Activated CD8-positive, alpha-beta memory T cell treated with anti-CD3 and anti-CD28 coated beads, Interleukin-2, amount 50 U/mL, for 1 hour (primary cell): ENCODE results near the gene LRRN4CL.
"Not testable (repeated sequence)": the region's sequence is repeated elsewhere in the genome, so short reads cannot be mapped to it uniquely, and the experiment has no call there.

Experiments
- DNase-seq: peaks from one replicate; pipeline ENCODE4 v3.0.0-alpha.2; 2020; ENCODE audit errors: extremely low read depth

The LRRN4CL gene

DNA sequence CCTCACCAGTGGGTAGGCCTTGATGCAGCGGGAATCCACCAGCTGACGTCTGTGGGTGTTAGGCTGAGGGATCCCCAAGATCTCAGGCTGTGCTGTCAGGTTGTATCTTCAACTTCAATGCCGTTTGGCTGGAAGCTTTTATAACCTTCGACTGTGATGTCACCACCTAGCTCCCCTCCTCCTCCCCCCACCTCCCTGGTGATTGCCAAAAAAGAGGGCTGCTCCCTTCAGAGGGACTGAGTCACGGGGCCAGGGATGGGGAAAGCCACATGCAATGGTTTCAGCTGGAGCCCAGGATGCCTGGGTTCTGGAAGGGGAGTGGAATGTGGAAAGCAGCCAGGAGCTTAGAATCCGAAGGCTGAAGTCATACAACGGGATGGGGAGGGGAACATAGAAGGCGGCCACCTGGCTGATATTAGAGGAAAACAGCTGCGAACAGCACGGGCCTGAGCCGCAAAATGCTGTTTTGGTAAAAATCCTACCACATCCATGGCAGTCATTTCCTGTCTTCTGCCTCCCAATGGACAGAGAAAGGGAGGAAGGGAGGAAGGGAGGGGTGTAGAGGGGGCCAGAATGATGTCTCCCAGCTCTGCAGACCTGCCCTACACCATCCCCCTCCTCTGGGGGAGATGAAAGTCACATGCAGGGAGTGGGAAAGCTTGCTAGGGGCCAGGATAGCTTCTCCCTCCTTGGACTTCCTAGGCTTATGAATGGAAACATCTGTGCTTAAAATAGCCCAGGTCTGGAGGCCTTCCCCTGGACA lies at the start of gene LRRN4CL:
Gene LRRN4CL, minus strand, starts transcription at position 110 of the 763 bp plus-strand sequence. CDS start 1,022 bp downstream, outside the sequence.
- DNase-seq = no peak

DNA sequence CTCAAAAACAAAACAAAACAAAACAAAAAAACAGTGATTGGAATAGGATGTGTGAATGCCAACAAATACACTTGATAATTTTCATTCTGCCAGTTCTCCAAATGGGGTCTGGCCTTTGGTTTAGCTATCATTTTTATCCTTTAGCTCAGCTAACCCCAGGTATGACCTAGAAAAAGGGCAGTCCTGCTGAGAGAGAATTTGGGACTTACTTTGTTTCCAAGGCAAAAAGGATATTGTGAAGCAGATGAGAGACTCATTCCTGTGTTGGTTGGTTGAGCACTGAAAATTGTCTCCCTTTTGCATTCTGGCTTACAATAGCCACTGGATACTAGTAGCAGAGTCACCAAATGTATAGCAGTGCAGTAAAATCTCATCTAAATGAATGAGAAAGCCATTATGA lies 47.9 kb upstream of the LRRN4CL start:
- no peak for DNase-seq

DNA sequence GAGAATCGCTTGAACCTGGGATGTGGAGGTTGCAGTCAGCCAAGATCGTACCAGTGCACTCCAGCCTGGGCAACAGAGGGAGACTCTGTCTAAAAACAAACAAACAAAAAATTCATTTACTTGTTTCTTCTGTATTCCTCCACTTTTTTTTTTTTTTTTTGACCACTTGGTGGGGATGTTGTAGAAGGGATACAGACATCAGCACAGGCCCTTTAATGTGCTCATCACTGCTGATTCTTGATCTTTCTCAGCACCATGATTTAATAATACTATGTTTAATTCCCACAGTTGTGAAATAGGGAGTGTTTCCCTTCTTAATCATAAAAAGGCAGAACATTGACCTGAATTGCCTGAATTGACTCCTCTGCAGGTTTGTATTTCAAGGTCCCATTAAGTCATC lies 43.5 kb upstream of the LRRN4CL start:
- DNase-seq = no peak

DNA sequence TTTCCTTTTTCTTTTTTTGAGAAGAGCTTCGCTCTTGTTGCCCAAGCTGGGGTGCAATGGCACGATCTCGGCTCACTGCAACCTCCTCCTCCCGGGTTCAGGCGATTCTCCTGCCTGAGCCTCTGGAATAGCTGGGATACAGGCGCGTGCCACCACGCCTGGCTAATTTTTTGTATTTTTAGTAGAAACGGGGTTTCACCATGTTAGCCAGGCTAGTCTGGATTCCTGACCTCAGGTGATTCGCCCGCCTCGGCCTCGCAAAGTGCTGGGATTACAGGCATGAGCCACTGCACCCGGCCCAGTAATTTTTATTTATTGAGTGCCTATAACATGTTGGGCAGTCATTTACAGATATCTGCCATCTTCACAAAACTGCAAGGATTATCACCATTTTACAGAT lies 40.7 kb upstream of the LRRN4CL start:
- not testable (repeated sequence) for DNase-seq

DNA sequence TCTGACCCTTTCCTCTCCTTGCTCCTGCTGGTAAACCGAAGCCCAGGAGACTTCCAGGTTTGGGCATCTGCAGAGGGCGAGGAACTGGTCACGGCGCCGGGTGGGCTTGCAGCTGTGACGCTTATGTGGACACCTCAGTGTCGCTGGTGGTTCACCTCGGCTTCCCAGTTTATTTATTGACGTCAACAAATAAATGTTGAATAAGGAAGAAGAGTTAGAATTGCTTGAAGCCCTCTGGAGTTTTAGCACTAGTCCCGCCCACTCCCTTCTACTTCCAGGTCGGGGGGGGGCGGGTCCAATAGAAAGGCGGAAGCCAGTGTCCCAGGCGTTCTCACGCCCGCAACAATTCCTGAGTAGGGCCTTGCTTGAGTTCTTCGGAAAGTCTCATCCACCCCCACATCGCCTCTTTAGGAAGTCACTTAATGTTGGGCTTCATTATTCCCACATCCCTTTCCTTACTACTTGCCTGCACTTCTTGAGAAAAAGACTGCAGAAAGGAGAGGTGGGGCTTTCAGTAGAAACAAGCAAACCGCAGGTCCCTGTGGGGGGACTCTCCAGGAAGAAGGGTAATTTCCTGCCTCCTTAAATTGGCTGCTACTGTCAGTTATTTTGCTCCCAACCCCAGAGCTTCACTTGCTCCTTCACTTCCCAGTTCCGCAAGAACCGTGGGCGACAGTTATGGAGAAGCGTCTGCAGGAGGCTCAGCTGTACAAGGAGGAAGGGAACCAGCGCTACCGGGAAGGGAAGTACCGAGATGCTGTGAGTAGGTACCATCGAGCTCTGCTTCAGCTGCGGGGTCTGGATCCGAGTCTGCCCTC lies 39.0 kb upstream of the LRRN4CL start, which contains the start of gene TTC9C:
Gene TTC9C, plus strand, starts transcription at position 316 of the 818 bp plus-strand sequence. Its CDS starts 363 bp downstream, at position 679.
- peak; percentile 56 for DNase-seq

DNA sequence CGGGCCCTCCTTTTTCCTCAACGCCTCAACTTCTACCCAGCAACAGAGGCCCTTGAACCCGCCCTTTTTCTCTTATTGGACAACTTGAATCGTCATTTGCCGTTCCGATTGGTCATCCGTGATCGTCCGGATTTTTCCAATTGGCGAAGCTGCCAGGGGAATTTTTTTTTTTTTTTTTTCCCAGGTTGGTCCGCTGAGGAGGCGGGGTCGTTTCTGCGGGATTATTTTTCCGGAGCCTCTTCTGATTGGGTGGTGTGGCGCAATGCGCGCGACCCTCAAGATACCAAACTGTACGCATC lies 38.5 kb upstream of the LRRN4CL start:
- peak; percentile 84 for DNase-seq

DNA sequence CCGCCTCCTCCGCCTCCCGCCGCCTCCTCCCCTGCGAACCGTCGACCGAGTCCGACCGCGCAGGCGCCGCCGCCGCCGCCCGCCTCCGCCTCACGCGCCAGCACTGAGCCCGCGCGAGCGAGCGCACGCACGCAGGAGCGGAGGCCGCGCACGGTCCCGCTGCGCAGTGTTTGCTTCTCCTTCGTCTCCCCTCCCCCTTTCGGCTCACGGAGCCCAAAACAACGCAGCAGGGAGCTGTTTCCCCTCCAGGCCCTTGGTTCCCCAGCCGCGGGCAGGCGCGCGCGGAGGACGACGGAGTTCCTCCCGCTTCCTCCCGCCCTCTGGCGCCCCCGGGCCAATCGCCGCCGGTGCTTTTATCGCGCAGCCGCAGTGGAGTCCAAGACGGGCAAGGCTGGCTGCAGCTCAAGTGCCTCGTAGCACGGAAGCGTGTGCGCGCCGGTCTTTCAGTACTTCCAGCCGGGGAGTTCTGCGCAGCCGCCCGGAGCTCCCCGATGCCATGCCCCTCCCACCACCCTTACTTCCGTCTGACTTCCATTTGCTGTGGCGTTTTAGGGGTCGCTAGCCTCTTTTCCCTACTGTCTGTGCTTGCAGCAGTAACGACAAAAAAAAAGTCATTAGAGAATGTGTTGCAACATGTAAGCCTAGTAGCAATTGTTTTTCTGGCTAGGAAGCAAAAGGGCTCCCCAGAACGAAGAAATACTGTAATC lies 38.0 kb upstream of the LRRN4CL start, which contains the start of gene HNRNPUL2:
Gene HNRNPUL2, minus strand, starts transcription at position 293 of the 707 bp plus-strand sequence. CDS start 301 bp downstream, outside the sequence.
- peak; percentile 95 for DNase-seq

DNA sequence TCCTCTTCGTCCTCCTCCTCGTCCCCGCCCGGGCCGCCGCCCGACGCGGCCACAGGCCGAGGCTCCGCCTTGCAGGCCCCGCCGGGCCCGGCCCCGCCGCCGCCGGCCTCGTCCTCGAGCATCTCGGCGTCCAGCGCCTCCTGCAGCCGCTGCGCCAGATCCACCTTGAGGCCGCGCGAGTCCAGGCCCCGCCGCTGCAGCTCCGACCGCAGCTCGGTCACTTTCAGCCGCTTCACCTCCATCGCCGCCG lies 37.5 kb upstream of the LRRN4CL start:
- DNase-seq = no peak

DNA sequence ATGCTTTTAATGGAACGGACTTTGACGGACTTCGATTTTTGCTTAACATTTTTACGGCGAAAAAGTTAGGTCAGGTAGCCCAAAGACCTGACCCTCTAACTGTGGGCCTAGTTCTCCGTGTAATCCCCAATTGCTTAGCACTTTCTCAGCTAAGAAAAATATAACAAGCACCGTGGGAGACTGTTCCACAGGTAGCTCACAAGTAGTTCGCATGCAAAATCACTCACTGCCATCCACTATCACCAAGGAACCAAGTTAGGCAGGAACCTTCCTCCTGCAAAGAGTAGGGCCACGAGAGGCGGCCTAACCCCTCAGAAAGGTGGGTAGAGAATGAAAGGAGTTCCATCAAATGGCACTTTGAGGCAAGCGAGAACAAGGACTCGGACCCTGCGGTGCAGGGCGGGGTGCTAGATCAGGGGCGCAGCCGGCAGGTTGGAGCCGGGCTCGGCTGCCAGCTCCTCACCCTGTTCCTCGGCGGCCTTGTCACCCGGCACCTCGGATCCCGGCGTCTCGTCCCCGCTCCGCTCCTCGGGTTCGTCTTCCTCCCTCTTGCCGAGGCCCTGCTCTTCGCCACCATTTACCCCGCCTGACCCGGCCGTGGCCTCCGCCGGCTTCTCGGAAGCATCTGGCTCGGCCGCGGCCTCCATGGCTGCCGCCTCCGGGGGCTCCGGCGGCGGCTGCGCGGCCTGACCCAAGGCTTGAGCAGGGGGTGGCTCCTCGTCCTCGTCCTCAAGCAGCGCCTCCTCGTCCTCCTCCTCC lies 37.0 kb upstream of the LRRN4CL start:
- no peak for DNase-seq

DNA sequence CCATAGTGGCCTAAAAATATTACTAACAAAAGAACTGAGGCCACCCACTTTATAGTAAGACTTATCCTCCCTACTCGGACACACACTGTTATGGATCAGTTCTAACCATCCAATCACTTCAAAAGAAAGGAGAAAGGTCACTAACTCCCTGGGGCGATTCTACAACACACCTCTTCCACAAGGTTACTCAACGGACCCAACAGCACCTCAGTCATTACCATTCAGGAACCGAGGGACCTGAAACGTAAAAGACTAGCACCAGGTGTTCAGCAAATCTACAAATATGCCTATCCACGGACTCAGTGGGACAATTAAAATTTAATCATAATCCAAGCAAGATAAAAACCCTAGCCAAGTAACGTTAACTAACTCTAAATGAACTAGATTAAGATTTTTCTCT lies 36.3 kb upstream of the LRRN4CL start:
- no peak for DNase-seq

DNA sequence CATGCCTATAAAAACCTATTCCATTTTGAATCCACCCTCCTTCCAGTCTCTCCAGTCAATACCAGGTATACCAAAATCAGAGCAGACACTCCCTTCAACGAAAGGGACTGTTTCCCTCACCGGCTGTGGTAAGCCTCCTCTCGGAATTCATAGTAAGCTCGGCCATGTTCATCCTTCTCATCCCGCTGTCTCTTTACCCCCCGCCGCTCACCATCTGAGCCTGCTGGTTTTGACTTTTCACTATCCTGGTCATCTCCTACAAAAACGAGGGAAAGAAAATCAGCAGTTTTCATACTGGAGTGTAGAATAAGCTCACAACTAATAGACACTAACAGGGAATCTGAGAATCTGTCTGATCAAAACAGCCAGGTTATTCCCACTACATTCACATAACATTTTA lies 34.8 kb upstream of the LRRN4CL start:
- DNase-seq = no peak

DNA sequence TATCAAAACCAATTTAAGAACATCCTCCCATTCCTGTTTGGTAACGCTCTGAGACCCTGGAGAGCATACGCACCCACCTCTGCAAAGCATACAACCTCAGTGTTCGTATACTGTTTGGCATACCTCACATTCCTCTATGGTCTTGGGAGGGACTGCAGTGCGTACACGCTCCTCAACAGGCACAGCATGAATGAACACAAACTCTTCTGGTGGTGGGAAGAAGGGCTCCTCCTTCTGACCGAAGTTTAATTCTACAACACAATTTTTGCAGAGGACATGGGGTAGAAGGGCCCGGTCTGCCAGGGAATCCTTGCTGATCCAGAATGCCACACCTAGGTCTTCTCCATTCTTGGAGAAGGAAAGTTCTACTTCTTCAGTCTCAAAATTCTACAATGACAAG lies 32.7 kb upstream of the LRRN4CL start:
- DNase-seq = no peak

DNA sequence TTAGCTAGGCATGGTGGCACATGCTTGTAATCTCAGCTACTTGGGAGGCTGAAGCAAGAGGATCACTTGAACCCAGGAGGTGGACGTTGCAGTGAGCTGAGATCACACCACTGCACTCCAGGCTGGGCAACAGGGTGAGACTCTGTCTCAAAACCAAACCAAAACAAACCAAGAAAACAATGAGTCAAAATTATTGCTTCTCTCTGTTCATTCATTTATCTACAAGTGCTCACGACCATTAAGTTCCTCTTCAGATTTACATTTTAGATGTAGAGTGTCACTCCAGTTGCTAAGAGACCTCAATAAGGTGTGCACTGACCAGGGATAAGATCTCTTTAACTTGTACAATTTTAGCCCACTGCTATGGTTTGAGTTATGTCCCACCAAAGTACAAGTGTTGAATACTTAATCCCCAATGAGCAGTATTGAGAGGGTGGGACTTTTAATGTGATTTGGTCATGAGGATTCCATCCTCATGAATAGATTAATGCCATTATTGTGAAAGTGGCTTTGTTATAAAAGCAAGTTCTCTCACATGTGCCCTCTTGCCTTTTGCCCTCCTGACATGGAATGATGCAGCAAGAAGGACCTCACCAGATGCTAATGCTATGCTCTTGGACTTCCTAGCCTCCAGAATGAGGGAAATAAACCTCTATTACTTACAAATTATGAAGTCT lies 30.1 kb upstream of the LRRN4CL start:
- no peak for DNase-seq

DNA sequence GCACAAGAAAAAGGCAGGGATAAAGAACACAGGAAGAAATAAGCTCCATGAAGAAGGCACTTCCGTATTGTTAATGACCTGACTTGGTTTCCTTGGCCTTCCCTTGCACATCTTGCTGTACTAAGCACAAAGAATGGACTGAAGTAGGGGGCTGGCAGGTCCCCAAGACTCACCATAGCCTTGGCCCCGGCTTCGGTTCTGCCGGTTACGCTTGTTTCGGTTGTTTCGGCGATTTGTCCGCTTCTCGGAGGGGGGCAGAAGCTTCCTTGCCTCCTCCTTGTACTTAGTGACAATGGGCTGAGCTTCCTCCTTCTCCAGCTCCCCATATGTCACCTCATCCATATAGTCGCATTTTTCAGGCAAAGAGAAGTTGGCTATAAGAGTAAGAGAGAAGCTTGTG lies 27.5 kb upstream of the LRRN4CL start:
- DNase-seq = no peak

DNA sequence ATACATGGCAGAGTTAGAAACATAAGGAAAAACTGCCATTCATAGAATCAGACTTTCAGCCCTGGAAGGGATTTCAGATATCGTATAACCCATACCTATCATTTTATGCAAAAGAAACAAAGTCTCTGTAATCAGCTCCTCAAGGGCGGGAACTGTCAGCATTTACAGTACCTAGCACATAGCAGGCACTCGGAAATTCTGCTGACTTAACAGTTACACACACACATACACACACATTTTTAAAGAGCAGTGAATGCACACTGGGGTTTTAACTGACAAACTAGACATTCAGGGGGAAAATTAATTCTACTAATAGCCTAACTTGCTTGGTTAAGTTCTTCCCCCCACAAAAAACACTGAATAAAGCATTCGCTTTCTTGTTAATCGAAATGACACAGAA lies 26.9 kb upstream of the LRRN4CL start:
- DNase-seq = no peak

DNA sequence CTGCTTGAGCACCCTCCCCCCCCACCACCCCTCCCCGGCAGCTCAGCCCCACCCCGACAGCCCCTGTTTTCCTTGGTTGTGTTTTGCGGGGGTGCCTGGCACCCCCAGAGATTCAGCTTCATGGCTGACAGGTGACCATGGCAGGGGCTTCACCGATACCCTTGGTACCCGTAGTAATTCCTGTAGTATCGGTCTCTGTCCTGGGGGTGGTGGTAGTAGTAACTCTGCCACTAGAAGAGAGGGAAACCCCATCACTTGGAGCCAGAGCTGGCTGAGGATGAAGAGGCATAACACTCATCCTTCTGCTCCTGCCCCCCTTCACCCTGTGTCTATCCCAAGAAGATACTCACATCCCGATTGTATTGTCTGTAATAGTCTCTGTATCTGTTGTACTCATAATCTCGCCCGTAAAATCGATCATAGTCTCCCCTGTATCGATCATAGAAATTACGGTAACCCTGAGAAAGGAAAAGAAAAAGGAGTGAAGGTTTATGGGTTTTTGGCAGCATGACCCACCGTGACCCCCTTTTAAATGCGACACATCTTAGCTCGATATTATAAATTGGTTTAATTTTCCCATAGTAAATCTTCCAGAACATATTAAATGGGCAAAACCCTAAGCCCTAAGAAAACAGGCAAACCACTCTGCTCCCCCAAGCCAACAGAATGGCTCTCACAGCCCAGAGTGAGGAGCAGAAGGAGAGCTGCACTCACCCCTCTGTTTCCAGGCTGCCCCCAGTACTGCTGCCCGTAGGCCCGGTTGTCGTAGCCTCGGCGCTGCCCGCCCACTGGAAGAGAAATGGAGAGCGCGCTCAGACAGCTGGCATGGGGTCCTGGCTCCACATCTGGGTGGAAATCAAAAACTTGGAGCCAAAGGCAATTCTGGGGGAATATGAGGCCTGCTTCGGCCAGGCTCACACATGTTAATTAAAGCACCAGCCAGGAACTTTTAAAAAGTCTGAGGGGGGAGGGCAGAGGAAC lies 26.1 kb upstream of the LRRN4CL start:
- DNase-seq = no peak

DNA sequence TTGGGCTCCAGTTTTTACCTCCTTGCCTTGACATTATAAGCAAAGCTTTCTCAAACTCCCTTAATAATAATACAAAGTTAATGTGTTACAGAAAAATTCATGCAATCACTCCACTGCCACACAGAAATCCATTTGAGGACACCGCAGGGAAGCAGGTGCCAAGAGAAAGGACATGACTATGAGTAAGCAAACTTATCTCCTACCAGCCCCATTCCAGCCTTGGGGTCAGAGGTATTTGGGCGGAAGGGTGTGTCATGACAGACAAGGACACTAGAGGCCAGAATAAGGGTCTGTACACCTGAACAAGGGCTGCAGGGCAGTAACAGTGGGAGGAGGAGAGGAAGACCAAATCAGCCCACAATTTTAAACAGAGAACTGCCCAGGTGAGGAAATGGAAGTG lies 24.0 kb upstream of the LRRN4CL start:
- no peak for DNase-seq

DNA sequence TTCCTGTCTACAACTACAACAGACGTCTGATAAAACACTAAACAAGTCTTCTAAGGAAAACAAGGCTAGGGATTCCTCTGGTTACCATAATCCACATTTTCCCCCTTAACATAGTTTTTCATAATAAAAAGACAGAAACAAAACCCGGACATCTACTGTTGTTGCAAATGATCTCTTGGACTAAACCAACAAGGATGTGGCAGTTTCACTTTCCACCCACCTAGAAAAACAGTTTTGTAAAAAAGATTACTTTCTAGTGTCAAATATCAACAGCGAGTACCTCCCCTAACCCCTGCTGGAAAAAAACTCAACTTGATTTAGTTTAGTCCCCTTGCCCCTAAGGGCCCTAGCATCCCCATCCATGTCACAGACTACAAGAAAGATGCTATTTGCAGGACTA lies 23.5 kb upstream of the LRRN4CL start:
- no peak for DNase-seq

DNA sequence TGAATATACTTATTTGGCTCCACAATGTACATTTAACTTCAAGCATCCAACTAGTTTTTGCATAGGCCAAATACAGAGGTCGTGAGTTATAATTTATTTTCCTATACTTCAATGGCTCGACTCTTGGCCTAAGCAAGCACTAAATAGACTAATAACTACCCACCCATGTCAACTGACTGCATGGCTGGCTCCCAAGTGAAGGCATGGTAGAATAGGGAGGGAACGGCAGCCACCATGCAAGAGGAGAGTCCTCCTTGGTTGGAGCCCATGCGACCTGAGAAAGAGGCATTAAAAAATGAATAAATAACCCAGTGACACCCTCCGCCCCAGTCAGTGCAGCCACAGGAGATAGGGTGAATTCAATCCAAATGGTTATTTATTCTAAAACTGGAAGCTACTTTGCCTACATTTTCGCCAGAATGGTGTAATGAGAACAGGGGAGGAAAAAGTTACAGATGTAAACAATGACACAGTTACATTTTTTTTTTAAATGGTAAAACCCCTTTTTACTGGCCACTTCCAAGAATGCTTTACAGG lies 23.0 kb upstream of the LRRN4CL start:
- DNase-seq = no peak

DNA sequence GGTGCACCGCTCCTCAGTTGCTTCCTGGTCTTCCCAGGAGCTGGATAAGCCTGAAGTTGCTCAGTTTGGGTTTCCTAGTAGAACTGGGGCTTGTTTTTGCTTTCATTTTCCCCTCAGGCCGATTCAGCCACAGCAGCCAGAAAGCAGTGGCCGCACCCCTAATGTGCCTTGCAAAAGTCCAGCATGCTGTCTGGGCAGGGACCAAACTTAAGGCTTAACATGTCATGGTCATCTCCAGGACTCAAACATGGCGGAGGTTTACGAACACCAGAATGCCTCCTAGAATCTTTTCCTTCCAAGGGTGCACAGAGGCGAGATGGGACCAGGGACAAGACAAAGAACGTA lies 20.6 kb upstream of the LRRN4CL start:
- DNase-seq = no peak
